PC-9 (cell line): ENCODE data around the gene ANKUB1. TPM values are rescaled to one million over a fixed set of nuclear protein-coding genes. Genes with fewer than 3 reads are reported as not detected.
A peak's percentile ranks its signal among the peaks of the same experiment; 100 is the strongest.

Source experiments
- BruUV-seq: library from RNA; stranded (reverse); fragments of 400-500 nt; replicated peaks from 2 replicates; lab custom pipeline; 2021; lab: Mats Ljungman, UMichigan
- CTCF ChIA-PET: fragments of 300-600 bp; sonication (Branson Sonifier 250); formaldehyde crosslinking; loops from one replicate; lab custom pipeline; 2022; ENCODE audit warnings: antibody characterized with exemption; lab: Charles Lee
- POLR2A ChIA-PET: fragments of 300-600 bp; sonication (Branson Sonifier 250); formaldehyde crosslinking; loops from one replicate; lab custom pipeline; 2022; ENCODE audit warnings: antibody characterized with exemption; ENCODE audit not compliant: unreplicated experiment; lab: Charles Lee
- DNase-seq, 2 experiments: peaks; one replicate each; pipeline versions ENCODE4 v3.0.0 to v3.0.0-alpha.2; 2015 to 2022; ENCODE audit warnings: mixed read lengths in 1 of 2
- H2AFZ ChIP-seq: fragments of 200-600 bp; sonication (generic); 2 replicates; pipeline ENCODE4 v1.8.1; 2017; ENCODE audit warnings: antibody characterized with exemption
- H3F3A ChIP-seq: fragments of 200-600 bp; sonication (generic); 2 replicates; pipeline ENCODE4 v1.8.1; 2017; ENCODE audit warnings: antibody characterized with exemption, mild to moderate bottlenecking, low read depth; ENCODE audit not compliant: insufficient read depth
- H3K27ac ChIP-seq: fragments of 200-600 bp; sonication (generic); 2 replicates; pipeline ENCODE4 v1.6.1; 2016; ENCODE audit warnings: mixed run types
- H3K27me3 ChIP-seq: fragments of 200-600 bp; sonication (generic); 2 replicates; pipeline ENCODE4 v1.6.1; 2016; ENCODE audit warnings: low read depth, mixed run types; ENCODE audit not compliant: insufficient read depth
- H3K36me3 ChIP-seq: fragments of 200-600 bp; sonication (generic); 2 replicates; pipeline ENCODE4 v1.6.1; 2016; ENCODE audit warnings: low read depth, mixed run types
- H3K4me1 ChIP-seq: fragments of 200-600 bp; sonication (generic); replicated peaks from 2 replicates; pipeline ENCODE4 v1.6.1; 2016; ENCODE audit warnings: mixed run types; ENCODE audit not compliant: insufficient read depth
- H3K4me2 ChIP-seq: fragments of 200-600 bp; sonication (generic); 2 replicates; pipeline ENCODE4 v1.6.1; 2017; ENCODE audit warnings: mixed run types
- H3K4me3 ChIP-seq: fragments of 200-600 bp; sonication (generic); 2 replicates; pipeline ENCODE4 v1.6.1; 2016; ENCODE audit warnings: mixed run types
- H3K79me2 ChIP-seq: fragments of 200-600 bp; sonication (generic); 2 replicates; pipeline ENCODE4 v1.6.1; 2017; ENCODE audit warnings: low read depth, mixed run types
- H3K9me2 ChIP-seq: fragments of 200-600 bp; sonication (generic); 2 replicates; pipeline ENCODE4 v1.8.1; 2017; ENCODE audit warnings: mild to moderate bottlenecking; ENCODE audit not compliant: insufficient read depth
- H3K9me3 ChIP-seq: fragments of 200-600 bp; sonication (generic); 2 replicates; pipeline ENCODE4 v1.8.1; 2016; ENCODE audit warnings: low read depth; ENCODE audit not compliant: insufficient read depth
- H4K20me1 ChIP-seq: fragments of 200-600 bp; sonication (generic); 2 replicates; pipeline ENCODE4 v1.8.1; 2017; ENCODE audit not compliant: insufficient read depth
- EZH2 ChIP-seq: fragments of 200-600 bp; sonication (generic); IDR thresholded peaks from 2 replicates; pipeline ENCODE4 v1.8.0; 2017; ENCODE audit warnings: antibody characterized with exemption, low read depth
- intact Hi-C: fragments of 100-400 bp; cut with micrococcal nuclease; formaldehyde crosslinking; loops from one replicate; pipeline ENCODE4 v1.10.0; 2022; ENCODE audit not compliant: unreplicated experiment
- total RNA-seq: library from RNA; stranded (reverse); gene quantifications from 2 replicates; pipeline ENCODE4 v1.2.3, GENCODE V29; 2021
- TF ChIP-seq, protein P1 (sequence below): fragments of 200-600 bp; sonication (generic); conservative IDR thresholded peaks from 2 replicates; pipeline ENCODE4 v1.6.1; 2017; ENCODE audit warnings: mixed run types, antibody characterized with exemption, mild to moderate bottlenecking, moderate library complexity

ANKUB1 gene
- total RNA-seq, 1 experiment from 2014 or later = not detected

DNA sequence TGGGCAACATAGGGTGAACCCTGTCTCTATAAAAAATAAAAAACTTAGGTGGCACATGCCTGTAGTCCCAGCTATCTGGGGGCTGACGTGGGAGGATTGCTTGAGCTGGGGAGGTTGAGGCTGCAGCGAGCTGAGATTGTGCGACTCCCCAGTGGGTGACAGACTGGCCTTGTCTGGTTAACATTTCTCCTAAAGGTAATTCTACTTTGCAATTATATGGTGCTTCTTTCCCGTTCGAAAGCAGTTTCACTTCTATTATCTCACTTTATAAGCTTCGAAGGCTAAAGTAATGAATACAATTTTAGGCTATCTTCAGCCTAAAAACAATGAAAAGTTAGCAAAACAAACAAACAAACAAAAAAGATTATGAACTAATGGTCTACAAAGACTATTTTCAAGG lies 75.4 kb downstream of the ANKUB1 start:
- CTCF ChIA-PET = interaction anchor here (0.6 to 1.7 kb wide), 9 partner anchors 40 to 220 kb away, joined by 3 to 5 read pairs (median 4); partner anchors contain the start of gene WWTR1
- 0 out of 2 replicates have a peak overlapping the region, but pooled peaks have one; percentile 5 for H3K4me2 ChIP-seq

DNA sequence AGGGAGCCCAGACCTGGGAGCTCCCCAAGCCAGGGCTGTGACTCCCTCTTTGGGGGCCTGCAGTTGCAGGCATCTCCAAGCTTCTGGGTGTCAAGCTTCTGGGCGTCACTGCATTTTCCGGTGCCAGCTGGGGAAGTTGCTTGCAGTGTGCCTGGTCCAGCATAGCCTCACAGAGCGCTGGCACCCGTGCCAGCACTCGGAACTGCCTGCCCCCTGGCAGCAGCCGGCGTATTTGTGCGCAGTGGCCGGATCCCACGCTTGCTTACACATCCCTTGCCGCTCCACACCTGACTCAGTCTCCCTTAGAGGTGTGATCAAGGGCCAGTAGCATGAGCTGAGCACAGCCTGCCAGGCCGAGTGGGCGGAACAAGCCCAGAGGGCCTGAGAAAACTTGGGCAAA lies 77.1 kb downstream of the ANKUB1 start:
- Histone ChIP-seq H3K9me2 (no peaks in the 10 kb centered on the region), H3K27ac (no peak overlapping the region), H3K36me3 (no peaks in the 10 kb centered on the region), H3K4me1 (0 out of 2 replicates have a peak, but pooled peaks cover 4% of the 10 kb centered on the region), H3K4me2 (no peak overlapping the region), H3K9me3 (no peaks in the 10 kb centered on the region; the same call in 1 of the 2 replicates), H3F3A (no peaks in the 10 kb centered on the region), H2AFZ (no peak overlapping the region), H3K4me3 (no peak overlapping the region), H3K27me3 (no peaks in the 10 kb centered on the region), H4K20me1 (no peaks in the 10 kb centered on the region), H3K79me2 (no peaks in the 10 kb centered on the region)
- TF ChIP-seq, protein P1, sequence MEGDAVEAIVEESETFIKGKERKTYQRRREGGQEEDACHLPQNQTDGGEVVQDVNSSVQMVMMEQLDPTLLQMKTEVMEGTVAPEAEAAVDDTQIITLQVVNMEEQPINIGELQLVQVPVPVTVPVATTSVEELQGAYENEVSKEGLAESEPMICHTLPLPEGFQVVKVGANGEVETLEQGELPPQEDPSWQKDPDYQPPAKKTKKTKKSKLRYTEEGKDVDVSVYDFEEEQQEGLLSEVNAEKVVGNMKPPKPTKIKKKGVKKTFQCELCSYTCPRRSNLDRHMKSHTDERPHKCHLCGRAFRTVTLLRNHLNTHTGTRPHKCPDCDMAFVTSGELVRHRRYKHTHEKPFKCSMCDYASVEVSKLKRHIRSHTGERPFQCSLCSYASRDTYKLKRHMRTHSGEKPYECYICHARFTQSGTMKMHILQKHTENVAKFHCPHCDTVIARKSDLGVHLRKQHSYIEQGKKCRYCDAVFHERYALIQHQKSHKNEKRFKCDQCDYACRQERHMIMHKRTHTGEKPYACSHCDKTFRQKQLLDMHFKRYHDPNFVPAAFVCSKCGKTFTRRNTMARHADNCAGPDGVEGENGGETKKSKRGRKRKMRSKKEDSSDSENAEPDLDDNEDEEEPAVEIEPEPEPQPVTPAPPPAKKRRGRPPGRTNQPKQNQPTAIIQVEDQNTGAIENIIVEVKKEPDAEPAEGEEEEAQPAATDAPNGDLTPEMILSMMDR = no peak
- TF ChIP-seq EZH2 = no peak
- intact Hi-C loops = no loop called here
- ChIA-PET CTCF (no interaction called here), POLR2A (no interaction called here)
- DNase-seq = no peak
- BruUV-seq = no TSS peak

More for the DNA sequence above, 75.4 kb downstream of the ANKUB1 start:
- DNase-seq = no peak
- H3K36me3 ChIP-seq = no peaks in the 10 kb centered on the region
- intact Hi-C loops = loop anchor here (1.0 to 2.0 kb wide), 5 partner anchors 35 to 205 kb away; partner anchors contain the start of genes COMMD2 and WWTR1
- no peaks in the 10 kb centered on the region for H3K9me2 ChIP-seq
- H3K79me2 ChIP-seq = no peaks in the 10 kb centered on the region
- no peaks in the 10 kb centered on the region for H4K20me1 ChIP-seq
- TF ChIP-seq, protein P1 = no peak
- TF ChIP-seq EZH2 = no peak
- no TSS peak for BruUV-seq
- POLR2A ChIA-PET = interaction anchor here (0.5 to 0.6 kb wide), 3 partner anchors 34 to 69 kb away, joined by 3 to 5 read pairs (median 5); no protein-coding TSS in a partner anchor
- H2AFZ ChIP-seq = 0 out of 2 replicates have a peak overlapping the region, but pooled peaks have one; percentile 6
- H3K27me3 ChIP-seq = no peaks in the 10 kb centered on the region
- H3K4me3 ChIP-seq = no peak overlapping the region
- no peaks in the 10 kb centered on the region; the same call in 1 of the 2 replicates for H3K9me3 ChIP-seq
- no peak overlapping the region for H3K27ac ChIP-seq
- no peaks in the 10 kb centered on the region for H3F3A ChIP-seq
- H3K4me1 ChIP-seq = 0 out of 2 replicates have a peak, but pooled peaks cover 4% of the 10 kb centered on the region

DNA sequence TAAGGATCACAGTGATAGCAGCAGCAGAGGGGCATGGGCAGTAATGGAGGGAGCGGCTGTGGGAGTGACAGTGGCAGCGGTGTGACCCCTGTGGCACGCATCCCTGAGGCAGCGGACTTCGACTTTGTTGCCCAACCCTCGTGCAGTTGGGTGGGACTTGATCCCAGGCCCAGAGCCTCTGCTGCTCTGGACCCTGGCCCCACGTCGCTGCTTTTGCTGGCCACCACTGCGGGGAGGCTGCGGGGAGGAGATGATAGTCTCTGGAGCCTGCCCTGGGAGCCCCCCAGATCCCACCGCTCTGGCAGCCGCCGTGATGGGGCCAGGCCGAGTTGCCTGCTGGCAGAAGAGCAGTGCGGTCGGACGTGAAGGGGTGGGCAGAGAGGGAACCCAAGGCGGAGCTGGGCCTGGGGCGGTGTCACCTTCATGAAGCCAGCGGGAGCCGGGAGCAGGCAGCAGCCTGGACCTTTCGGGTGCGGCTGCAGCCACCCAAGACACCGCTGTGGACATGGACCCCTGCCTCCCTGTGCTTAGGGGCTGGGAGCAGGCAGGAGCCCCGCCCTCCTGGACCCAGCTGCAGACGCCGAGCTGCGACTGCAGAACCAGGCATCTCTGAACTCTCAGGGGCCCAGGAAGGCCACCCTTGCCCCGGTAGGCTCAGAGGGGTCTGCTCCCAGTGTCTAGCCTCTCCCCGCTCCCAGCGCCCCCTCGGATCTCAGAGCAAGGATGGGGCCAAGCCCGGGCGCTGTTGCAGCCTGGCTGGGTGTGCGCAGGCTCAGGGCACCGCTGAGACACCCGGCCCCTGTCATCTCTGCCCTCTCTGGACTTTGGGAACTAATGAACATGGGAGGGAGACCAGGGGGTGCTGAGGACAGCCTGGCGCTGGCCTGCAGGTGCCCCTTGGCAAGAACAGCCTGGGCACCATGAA lies 78.4 kb downstream of the ANKUB1 start:
- Histone ChIP-seq H3K9me3 (no peaks in the 10 kb centered on the region), H3K4me1 (0 out of 2 replicates have a peak, but pooled peaks cover 4% of the 10 kb centered on the region), H3K79me2 (no peaks in the 10 kb centered on the region), H4K20me1 (no peaks in the 10 kb centered on the region), H3F3A (no peaks in the 10 kb centered on the region), H3K4me3 (no peak overlapping the region), H3K27me3 (no peaks in the 10 kb centered on the region), H2AFZ (no peak overlapping the region), H3K4me2 (no peak overlapping the region), H3K9me2 (no peaks in the 10 kb centered on the region), H3K36me3 (no peaks in the 10 kb centered on the region), H3K27ac (no peak overlapping the region)
- ChIA-PET CTCF (no interaction called here), POLR2A (no interaction called here)
- intact Hi-C loops = no loop called here
- no TSS peak for BruUV-seq
- DNase-seq = no peak
- TF ChIP-seq, protein P1 = no peak
- TF ChIP-seq EZH2 = no peak

Other genes with a start within 250 kb of the ANKUB1 start
- 73.5 and 85.3 TPM in 2 replicates for gene WWTR1, start 134.5 kb downstream of the ANKUB1 start, total RNA-seq
- 58.2 and 74.7 TPM in 2 replicates for gene COMMD2, start 40.1 kb downstream of the ANKUB1 start, total RNA-seq
- 40.1 and 65.0 TPM in 2 replicates for gene RNF13, start 20.7 kb upstream of the ANKUB1 start, total RNA-seq
- 164 and 187 TPM in 2 replicates for gene PFN2, start 178.3 kb upstream of the ANKUB1 start, total RNA-seq